Measurements from ENCODE around the gene EFNA5.

- no peak for TF ChIP-seq CREB5 (CRISPR knock-in tag; IDR thresholded peaks at IDR 0.05; ENCODE audit: low read depth)
- no peak for TF ChIP-seq ISL1 (CRISPR knock-in tag; IDR thresholded peaks at IDR 0.05)
- no peak for TF ChIP-seq TCF4 (CRISPR knock-in tag; IDR thresholded peaks at IDR 0.05; ENCODE audit: borderline replicate concordance)
- TF ChIP-seq ARNTL (CRISPR knock-in tag; IDR thresholded peaks at IDR 0.05; ENCODE audit: borderline replicate concordance, low read depth), result no peak
- no peak for TF ChIP-seq CSDC2 (CRISPR knock-in tag; IDR thresholded peaks at IDR 0.05)
- TF ChIP-seq BACH2 (CRISPR knock-in tag; IDR thresholded peaks at IDR 0.05; ENCODE audit: borderline replicate concordance), result no peak
- no peak for TF ChIP-seq ZFP30 (CRISPR knock-in tag; IDR thresholded peaks at IDR 0.05)
- no peak for TF ChIP-seq SNAI2 (CRISPR knock-in tag; IDR thresholded peaks at IDR 0.05)
- TF ChIP-seq ZNF70 (CRISPR knock-in tag; IDR thresholded peaks at IDR 0.05), result no peak
- TF ChIP-seq TOX (CRISPR knock-in tag; IDR thresholded peaks at IDR 0.05; ENCODE audit: borderline replicate concordance), result no peak
- TF ChIP-seq ZFP3 (CRISPR knock-in tag; IDR thresholded peaks at IDR 0.05), result no peak
Observed at GRCh38 chr5:107574287-107574686, 96.5 kb downstream of the EFNA5 start.
